HS-27A (cell line): Measurements from ENCODE around the gene NLGN1.
"Not testable (repeated sequence)": the region's sequence is repeated elsewhere in the genome, so short reads cannot be mapped to it uniquely, and the experiment has no call there.

Source experiments
- DNase-seq: peaks from one replicate; pipeline ENCODE4 v3.0.0-alpha.2; 2012; ENCODE audit warnings: low read depth, missing footprints

Gene NLGN1

DNA sequence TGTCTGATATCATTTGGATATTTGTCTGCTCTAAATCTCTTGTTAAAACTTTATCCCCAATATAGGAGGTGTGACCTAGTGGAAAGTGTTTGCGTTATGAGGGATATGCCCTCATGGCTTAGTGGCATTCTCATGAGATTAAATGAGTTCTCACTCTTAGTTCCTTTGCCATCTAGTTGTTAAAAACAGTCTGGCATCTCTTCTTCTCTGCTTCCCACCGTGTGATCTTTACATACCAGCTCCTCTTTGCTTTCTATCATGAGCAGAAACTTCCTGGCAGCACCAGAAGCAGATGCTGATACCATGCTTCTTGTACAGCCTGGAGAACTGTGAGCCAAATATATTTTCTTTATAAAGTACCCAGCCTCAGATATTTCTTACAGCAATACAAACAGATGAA lies 33.0 kb downstream of the NLGN1 start:
- no peak for DNase-seq

DNA sequence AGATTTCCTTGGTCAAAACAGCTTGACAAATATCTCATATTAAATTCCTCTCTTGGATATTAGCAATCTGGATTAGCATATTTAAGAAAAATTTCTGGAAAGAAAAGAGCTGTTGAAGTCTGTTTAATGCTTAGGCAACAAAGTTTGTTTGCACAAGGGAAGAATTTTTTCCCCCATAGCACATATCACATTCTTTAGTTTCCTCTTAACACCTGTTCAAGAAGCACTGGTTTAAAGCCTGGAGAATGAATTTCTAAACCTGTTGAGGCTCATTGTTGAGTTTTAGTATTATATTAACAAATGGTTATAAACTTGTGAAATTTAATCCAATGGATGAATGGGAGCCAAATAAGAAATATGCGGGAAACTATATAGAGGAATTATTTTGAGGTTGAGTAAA lies 41.5 kb downstream of the NLGN1 start:
- no peak for DNase-seq

- no peak for DNase-seq
Measured at GRCh38 chr3:173440514-173440913, 43.0 kb downstream of the NLGN1 start.

DNA sequence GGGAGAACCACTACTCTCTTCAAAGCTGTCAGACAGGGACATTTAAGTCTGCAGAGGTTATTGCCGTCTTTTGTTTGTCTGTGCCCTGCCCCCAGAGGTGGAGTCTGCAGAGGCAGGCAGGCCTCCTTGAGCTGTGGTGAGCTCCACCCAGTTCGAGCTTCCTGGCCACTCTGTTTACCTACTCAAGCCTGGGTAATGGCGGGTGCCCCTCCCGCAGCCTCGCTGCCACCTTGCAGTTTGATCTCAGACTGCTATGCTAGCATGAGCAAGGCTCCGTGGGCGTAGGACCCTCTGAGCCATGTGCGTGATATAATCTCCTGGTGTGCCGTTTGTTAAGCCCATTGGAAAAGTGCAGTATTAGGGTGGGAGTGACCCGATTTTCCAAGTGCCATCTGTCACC lies 54.0 kb downstream of the NLGN1 start:
- not testable (repeated sequence) for DNase-seq

GRCh38 chr3:173463250-173463649 lies 65.7 kb downstream of the NLGN1 start:
- DNase-seq, result no peak

DNA sequence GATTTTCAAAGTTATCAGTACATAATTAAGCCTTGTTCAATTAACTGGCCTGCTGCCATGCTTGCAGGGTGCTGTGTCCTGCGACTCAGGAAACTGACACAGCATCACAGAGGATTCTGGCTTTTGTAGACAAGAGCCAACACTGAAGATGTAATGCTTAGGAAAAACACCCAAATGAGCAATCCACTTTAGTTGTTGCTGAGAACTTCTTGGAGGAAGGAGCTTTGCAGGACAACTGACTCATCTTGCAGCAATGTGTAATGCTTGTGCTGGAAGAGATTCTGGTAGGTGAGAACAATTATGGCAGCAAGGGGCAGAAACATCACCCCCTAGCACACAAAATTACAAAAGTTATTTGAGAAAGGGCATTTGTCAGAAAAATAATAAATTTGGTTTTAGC lies 67.6 kb downstream of the NLGN1 start:
- no peak for DNase-seq

GRCh38 chr3:173465898-173466678 lies 68.5 kb downstream of the NLGN1 start:
- DNase-seq, result no peak

- DNase-seq, result no peak
Measured at GRCh38 chr3:173467501-173467900, 70.0 kb downstream of the NLGN1 start.

GRCh38 chr3:173473237-173473636 lies 75.7 kb downstream of the NLGN1 start:
- no peak for DNase-seq

GRCh38 chr3:173479301-173479700 lies 81.8 kb downstream of the NLGN1 start:
- no peak for DNase-seq

GRCh38 chr3:173501931-173502489 lies 104.5 kb downstream of the NLGN1 start:
- DNase-seq, result no peak

- DNase-seq, result no peak
Measured at GRCh38 chr3:173502983-173503568, 105.5 kb downstream of the NLGN1 start.

DNA sequence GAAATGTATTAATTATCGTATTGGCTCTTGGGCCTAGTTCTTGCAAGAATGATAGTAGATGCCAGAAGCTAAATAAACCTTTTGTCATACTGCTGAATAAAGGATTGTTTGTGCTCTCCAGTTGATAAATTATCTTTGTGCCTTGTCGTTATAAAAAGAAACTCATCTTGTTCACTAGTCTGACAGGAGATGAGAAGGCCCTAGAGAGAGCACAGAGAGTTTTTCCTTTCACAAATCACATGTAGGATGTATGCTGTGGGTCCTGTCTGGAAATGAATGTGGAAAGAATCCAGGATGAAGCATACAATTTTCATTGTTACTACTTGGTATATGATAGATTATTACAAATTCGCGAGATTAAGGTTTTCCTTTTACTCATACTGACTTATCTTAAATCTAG lies 113.0 kb downstream of the NLGN1 start:
- DNase-seq, result no peak

- DNase-seq, result no peak
Measured at GRCh38 chr3:173513123-173513522, 115.6 kb downstream of the NLGN1 start.

DNA sequence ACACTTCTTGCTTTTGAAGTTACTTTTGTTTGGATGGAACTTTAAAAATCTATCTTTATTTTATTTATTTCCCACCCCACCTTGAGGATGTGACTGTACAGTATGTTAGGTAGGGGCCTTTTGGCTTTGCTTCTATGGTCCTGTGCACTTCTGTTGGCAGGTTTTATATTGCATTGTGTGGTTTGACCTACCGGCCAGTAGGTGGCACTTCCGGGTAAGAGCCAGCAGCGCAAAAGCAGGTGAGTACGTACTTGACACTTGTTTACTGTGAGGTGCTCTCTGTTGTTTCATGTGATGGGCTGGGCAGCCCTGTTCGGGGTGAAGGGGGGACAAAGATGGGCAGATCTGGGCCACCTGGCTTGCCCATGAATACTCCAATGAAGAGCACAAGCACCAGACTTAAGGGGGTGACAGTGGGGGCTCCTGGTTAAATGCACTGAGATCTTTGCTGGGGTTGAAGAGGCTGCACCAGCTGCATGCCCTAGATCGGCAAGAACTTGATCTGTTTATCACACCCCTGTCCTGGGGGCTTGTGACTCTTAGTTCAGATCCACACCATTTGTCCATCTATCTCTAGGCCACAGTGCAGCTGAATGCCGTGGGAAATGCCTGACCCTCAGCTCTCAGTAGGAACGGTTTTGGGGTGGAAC lies 131.6 kb downstream of the NLGN1 start:
- DNase-seq, result no peak

DNA sequence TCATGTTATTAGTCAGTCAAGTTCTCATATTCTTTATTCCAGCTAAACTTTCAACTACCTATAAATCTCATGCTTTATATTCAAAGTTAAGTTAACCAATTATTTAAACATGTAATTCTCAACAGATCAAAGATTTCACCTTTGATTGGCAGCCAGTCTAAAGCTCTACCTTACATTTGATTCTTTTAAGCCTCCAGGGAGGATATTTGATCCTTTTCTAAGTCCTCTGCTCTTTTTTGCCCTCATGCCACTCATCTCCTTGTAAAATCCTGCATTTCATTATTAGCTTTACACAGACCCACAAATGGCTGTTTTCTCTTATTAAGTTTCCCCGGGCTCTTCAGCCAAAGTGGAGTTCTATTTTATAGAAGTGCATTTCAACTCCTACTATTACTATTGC lies 134.1 kb downstream of the NLGN1 start:
- no peak for DNase-seq

DNA sequence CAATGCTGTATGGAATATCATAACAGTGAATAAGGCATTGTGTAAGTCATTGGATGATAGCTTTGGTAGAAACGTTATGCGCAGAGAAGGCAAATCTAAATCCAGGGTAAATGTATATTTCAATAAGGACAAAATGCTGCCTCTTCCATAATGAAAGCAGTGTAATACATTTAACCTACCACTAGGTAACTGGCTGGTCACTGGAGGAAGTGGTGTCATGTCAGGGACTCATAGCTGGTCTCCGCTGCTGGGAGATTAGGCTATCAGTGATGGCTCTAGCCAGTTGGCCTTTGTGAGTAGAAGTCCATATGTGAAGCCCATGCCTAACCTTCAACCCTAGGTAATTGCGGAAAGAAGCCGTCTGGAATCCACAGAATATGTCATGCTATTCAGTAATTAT lies 140.9 kb downstream of the NLGN1 start:
- no peak for DNase-seq

DNA sequence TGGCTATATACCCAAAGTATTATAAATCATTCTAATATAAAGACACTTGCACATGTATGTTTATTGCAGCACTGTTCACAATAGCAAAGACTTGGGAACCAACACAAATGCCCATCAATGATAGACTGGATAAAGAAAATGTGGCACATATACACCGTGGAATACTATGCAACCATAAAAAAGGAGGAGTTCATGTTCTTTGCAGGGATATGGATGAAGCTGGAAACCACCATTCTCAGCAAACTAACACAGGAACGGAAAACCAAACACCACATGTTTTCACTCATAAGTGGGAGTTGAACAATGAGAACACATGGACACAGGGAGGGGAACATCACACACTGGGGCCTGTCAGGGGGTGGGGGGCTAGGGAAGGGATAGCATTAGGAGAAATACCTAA lies 148.0 kb downstream of the NLGN1 start:
- DNase-seq, result not testable (repeated sequence)

DNA sequence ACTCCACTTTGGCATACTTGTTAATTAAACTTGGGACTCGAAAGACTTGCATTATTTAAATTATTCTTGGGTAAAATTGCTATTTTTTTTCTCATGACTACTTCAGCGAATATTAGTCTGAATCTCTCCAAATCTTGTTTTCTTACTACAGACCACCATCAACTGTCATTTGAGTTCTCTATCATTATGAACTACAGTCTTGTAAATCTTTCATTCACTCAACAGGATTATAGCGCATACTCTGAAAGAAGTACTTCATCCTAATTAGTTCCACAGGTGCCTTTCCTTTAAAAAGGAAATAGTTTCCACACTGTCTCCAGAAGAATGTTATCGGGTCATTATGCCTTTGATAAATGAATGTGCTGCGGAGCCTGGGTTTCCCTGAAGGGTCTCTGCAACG lies 149.5 kb downstream of the NLGN1 start:
- DNase-seq, result no peak

DNA sequence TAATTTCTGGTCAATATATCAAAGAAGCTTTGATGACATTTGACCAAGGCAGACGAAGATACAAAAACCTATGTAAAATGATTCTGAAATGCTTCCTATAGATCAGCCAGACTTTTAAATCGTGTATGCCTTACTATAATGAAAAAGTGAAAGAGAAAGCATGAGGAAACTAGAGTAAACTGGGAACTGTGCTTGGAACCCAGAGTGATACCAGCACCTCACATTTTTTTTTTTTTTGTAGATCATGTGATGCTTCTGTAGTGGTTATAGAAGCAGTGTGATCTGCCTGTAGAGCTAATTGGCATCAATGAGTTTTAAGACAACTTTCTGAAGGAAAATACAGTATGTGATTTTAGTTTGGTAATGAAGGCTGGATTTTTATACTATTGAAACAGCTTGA lies 150.7 kb downstream of the NLGN1 start:
- DNase-seq, result no peak

GRCh38 chr3:173552526-173552925 lies 155.0 kb downstream of the NLGN1 start:
- no peak for DNase-seq

DNA sequence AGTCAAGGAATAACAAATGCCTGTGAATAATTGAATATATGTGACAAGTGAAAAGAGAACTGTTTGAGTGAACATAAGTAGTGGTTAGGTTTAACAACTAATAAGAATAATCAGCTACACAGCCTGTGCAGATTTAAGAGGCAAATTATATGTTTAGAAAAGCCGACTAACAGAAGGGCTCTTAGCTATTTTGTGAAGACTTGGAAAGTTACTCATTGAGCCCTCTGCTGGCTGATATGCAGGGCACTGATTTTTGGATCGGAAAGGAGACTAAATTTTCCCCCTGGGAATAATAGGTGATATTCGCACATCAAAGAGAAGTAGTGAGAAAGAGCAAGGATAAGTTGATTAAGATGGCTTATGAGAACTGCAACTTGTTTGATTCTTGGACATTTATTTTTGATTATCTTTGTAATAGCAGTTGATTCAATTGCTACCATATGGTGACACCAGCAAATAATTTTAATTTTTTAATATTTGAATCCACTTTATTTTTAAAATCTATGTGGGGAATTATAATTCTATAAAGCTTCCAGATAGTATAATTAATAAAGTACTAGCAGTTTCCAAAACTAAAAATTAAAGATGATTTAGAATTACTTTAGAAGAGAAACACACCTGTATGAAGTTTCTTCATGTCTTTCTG lies 156.2 kb downstream of the NLGN1 start:
- DNase-seq, result no peak

- no peak for DNase-seq
Measured at GRCh38 chr3:173556546-173556945, 159.0 kb downstream of the NLGN1 start.
